Stimulated activated CD4-positive, alpha-beta T cell treated with anti-CD3 and anti-CD28 coated beads, Interleukin-1b, Interleukin-23, amount 100 ng/mL, for 1 hour (primary cell): ENCODE results near the gene CORIN.

ENCODE experiments used
- DNase-seq, 2 donors: peaks; one replicate each; pipeline ENCODE4 v3.0.0-alpha.2; 2020; ENCODE audit warnings: low read depth in 2 of 2

CORIN gene

DNA sequence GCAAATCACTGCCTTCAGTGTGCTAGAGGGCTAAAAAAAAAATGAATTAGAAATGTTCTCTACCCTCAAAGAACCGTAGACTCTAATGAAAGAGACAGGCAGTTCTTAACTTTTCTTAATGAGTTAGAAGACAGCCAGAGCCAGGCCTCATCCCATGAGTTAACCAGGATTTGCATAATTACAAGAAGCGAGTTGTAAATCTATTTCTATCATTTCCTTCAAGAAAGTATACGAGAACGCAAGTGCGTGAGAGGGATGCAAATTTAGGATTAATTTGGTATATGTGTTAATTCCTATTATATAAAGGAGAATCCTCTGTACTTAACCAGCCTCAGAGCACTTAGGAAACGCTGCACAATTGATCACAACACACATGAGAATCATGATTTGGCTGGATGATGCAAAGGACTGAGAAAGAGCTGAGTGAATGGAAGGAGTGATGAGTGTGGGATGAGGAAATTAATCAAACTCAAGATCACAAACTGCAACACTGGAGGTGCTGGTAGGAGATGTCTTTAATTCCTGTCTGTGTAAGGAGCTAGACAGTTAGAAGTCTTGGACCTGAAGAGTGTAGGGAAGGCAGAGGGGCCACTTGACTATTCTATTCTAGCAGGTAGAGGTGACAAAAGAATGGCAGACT lies 195.6 kb downstream of the CORIN start:
- no peak for DNase-seq

DNA sequence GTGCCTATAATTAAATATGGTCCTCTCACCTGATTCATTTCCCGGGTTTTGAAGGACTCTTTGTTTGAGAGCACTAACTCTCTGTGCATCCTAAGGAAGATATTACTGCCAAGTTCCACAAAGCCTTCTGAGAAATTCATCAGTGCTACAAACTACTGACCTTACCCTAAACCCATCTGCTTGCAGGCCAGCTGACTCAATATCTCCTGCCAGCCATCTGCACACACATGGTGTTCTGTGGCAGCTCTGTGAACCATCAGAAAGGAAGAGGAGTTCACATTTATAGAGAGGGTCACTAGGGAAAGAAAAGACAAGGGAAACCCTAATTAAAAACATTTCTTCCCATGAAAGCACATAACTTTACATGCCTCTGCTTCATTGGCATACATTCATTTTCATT lies 196.1 kb downstream of the CORIN start:
- DNase-seq: no peak

DNA sequence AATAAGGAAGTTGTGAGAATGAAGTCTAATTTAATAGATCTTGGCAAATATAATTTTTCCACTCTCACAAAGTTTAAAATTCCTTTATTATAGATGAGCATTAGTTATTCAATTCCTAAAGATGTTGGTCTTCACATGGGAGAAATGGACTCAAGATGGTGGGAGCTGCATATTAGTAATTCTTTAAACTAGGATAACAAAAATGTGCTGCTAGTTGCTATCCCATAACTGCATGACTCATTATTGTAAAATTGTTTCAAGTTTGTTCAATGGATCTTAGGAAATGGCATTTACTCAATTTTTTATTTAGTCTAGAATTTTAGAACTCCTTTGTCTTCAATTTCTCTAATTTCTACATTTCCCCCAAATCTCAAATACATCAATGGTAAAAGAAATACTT lies 197.0 kb downstream of the CORIN start:
- DNase-seq: no peak

DNA sequence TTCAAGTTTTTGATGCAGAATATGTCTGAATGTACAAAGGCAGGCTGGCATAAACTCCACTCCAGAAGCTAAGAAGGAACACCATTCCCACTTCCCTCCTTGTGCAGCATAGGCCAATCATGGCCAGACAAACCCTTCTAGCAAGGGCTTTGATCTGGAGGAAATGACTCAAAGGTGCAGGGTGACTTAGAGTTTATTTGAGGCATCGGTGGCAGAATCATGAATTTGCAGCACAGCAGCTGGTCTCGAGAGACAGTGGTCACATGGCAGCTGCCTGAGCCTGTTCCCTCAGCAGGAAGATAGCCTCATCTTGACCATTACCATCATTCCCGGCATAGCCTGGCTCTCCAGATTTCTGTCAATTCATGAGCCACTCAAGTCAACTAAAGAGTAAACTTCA lies 198.3 kb downstream of the CORIN start:
- no peak for DNase-seq

DNA sequence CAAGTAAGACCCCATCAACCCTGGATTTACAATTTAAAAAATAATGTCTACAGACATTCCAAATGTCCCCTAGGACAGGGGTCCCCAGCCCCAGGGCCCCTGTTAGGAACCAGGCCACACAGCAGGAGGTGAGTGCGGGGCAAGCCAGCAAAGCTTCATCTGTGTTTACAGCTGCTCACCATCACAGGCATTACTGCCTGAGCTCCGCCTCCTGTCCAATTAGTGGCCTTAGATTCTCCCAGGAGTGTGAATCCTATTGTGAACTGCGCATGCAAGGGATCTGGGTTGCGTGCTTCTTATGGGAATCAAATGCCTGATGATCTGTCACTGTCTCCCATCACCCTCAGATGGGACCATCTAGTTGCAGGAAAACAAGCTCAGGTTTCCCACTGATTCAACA lies 206.7 kb downstream of the CORIN start:
- DNase-seq: no peak

DNA sequence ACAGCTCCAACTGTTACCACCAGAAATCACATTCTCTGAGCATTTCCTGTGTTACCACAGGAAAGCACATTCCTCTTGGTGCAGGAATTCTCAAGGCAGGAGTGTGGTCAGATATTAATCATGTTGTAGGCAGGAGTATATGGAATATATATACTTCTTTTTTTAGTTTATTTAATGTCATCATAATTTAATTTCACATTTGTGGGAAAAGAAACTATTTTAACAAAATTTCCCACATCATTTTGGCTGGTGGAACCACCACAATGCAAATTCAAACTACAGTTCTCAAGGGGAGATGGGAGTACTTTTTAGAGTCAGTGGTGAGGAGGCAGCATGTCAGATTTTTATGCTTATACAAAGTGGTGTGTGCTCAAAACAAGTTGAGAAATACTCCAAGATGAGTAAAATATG lies 213.8 kb downstream of the CORIN start:
- no peak for DNase-seq

DNA sequence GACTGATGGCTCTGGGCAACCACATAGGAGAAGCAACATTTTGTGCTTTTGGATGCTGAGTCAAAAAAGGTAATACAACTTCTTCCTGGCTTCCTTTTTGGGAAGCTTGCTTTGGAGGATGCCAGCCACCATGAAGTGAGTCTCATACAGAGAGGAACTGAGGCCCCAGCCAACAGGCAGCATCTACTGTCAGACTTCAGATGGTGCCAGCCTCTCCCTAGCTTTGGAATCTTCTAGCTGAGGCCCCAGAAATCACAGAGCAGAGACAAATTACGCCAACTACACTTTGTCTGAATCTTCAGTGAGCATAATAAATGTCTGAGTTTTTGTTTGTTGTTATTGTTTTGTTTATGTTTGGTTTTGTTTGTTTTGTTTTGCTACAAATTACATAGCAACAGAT lies 216.7 kb downstream of the CORIN start:
- DNase-seq: no peak

DNA sequence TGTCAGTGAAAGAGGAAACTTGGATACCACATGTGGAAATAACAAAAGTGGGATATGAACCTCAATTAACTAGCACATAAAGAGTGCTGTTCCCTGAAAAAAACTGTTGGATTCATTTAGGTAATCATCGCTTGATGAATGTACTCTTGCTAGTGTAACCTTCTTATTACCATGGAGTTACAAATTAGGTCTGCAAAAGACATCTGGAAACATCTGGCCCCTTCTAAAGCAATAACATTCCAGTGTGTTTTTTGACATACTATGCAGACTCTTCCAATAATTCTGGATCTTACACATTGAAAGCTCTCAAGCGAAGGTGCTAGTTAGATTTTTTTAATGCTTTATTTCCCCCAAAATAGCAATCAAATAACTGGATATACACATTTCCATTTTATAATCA lies 218.2 kb downstream of the CORIN start:
- no peak for DNase-seq

DNA sequence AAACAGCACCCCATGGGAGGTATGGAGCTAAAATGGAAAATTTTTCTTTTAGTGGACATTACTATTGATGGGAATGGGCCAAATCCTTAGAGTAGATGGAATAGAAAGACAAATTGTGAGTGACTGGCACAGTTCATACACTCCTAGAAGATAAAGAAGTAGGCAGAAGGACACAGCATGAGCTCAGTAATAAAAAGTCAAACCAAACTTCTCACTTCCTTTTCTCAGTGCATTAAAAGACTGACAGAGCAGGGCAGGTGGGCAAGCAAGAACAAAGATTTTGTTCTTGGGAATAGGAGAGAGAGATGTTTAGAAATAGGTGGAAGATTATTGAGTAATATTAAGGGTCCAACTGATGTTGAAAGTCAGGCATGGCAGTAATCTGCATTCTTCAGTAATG lies 220.3 kb downstream of the CORIN start:
- DNase-seq: no peak

DNA sequence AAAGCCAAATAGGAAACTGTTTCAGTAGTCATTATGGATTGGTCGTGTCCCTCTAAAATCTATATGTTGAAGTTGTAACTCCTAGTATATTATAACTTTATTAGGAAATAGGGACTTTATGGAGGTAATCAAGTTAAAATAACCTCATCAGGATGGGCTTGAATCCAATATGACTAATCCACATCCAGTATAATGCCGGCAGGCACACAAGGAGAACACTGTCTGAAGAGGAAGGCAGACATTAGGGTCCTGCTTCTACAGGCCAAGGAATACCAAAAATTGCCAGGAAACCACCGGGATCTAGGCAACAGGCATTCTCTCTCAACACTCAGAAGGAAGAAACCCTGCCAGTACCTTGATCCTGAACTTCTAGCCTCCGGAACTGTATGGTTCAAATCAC lies 222.5 kb downstream of the CORIN start:
- DNase-seq: no peak

DNA sequence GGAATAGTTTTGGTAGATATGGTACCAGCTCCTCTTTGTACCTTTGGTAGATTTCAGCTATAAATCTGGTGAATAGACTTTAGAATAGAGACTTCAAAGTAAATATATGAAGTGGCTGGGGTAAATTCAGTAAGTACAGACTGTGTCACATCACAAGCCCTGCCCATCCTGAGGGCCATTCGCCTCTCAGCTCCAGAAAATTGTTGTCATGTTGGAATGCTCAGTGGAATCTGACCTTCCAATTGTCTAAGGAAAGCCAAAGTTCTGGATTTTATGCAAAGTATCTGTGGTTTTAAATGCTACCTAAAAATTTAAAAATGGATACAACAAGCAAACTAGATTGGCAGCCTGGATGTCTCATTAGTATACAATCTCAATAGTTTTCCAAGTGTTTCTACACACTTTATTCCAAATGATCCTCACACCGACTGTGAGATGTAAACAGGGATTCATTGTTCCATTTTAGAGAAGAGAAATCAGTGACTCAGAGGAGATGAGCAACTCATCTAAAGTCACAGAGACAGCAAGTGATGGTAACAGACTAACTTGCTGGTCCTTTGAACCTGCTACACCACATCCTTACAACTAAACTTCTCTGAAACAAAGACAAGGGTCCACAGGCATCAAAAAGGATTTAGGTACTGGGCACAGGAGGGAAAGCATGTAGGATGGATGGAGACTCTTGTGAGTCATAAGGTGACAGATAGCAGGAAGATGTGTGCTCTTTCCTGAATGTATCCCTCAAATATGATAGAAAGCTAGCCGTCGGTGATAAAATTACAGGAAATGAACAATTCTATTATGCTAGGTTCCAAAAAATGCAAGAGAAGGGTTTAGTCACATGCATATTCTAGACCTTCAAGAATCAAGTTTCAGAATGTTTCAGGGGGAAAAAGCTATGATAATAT lies 225.5 kb downstream of the CORIN start:
- DNase-seq: no peak

DNA sequence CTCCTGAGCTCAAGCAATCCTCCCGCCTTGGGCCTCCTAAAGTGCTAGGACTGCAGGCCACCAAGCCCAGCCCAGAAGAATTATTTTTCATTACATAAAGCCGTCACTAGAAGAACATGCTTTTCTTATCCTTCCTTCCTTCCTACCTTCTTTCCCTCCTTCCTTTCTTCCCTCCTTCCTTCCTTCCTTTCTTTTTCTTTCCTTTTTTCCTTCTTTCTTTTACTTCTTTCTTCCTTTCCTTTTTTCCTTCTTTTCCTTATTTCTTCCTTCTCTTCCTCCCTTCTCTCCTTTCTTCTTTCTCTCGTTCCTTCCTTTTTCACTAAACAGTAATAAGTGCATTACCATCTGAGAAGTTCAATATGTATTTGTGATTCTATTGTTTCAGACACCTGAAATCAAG lies 231.4 kb downstream of the CORIN start:
- no peak for DNase-seq

DNA sequence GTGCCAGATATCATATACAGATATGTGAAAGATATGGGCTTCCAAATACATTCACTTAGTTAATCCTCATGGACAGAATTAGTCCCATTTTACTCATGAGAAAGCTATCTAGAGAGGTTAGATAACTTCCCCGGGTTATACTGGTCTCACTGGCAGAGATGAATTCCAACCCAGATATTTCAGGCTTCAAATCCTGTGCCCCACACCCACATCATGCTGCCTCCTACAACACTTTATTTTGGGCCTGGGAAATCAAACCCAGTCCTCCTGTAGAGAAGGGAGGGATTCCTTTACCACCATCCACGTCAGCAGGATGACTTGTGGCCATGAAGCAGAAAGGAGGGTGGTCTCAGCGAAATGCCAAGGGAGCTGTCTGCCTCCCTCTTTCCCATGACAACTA lies 239.0 kb downstream of the CORIN start:
- no peak for DNase-seq

DNA sequence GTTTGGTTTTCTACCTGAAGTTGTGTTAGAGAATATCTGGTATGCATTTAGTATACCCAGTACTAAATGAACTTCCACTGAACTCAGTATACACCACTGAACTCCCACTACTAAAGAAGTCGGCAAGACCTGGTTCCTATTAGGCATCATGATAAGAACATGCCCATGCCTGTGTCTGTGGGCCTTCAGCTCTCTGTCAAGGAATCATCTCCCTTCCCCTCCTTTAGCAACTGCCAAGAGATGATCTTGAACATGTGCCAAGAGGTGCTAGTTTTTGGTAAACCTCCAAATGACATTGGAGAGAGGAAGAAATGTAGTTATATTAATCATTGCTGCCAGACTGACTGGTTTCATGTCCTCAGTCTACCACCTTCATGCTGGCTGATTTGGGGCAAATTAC lies 239.5 kb downstream of the CORIN start:
- no peak for DNase-seq

DNA sequence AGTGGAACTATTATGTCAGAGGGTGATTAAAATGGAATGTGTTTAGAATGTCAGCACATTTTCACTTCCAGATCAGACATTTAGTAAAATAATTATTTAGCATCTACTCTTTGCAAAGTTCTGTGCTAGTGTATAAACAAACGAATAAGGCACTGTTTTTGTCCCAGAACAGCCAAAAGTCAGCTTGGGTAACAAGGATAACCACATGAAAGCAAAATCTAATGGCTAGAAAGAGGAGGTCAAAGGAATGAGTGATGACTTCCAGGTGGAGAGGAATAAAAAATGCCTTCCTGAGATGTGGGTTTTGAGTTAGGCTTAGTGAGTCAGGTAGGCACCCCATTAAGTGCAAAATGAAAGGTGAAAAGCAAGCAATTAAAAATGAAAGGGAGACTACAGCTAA lies 240.2 kb downstream of the CORIN start:
- DNase-seq: no peak

DNA sequence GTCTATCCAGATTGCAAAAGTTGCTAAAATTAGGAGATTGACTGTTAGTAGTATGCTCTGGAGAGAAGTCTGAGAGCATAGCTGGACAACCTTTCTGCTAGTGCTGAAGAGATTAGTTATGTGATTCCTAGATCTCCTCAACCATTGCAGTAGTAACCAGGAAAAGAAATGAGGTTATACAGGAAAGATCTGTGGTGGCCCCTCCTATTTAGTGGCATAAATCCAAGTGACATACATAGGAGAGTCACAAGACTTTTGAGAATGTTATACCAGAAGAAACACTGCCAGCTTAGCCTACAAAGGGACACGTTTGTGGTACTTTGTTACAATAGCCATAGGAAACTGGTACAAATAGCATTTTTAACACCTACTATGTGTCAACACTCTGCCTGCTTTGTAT lies 247.5 kb downstream of the CORIN start:
- no peak for DNase-seq

DNA sequence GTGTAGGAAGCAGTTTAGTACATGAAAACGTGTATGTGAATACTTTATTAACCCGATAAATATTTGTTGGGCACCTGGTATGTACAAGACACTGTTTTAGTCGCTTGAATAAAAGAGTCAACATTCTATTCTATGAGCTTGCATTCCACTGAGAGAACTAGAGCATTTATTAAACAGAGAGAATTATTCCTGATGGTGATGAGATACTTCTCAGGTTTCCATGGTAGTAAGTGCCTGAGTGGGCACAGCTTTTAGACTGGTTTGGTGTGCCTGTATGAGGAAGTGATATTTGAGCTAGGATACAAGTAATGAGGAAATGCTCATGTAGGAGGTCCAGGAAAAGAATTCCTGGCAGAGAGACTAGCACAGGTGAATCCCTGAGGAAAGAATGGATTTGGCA lies 258.6 kb downstream of the CORIN start:
- no peak for DNase-seq

DNA sequence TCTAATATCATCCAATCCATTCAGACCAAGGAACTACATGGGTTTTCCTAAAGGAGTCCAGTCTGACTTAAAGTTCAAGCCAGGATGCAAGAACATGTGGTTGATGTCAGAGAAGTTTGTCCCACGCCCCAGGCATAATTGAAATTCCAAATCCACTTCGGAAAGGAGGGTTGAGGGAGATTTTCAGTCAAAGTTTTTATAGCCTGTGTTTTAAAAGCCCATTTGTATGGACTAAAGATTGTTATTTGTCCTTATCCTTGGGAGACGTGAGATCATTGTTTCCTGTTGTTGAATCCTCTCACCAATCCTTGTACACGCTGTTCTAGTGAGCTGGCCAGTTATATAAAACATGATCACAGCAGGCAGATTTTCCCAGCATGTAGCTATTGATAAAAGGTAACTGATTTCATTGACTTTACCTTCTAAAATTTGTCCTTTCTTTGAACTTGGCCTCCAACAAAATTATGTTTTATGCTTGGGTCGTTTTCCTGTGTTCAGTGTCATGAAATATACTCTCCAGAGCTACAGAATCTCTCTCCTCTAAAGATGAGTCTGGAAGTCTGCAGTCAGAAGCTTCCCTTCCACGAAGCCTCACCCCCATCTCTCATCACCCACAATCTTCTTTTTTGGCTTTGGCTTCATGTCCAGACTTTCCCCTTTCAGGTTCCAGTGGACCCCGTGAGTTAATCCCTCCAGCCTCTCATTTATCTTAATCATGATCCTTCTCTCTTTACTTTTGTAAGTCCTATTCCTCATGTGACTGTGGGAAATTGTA lies 259.9 kb downstream of the CORIN start:
- DNase-seq: no peak

DNA sequence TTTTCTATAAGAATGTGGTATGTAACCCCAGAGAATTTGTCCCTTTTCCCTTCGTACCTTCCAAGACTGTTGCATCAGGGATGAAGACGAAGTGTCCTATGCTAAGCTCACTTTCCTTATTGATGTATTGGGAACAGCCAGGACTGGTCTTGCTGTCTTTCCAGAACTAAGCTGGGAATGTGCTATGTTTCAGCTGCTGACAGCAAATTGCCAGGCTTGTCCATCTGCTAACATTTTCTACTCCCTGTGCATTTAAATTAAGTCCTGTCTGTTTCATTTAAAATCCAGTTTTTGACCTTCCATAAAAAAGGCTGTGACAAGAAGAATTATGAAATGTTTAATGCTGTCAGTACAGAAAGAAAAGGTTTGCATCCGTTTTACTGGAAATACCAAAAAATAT lies 264.9 kb downstream of the CORIN start:
- DNase-seq: no peak

DNA sequence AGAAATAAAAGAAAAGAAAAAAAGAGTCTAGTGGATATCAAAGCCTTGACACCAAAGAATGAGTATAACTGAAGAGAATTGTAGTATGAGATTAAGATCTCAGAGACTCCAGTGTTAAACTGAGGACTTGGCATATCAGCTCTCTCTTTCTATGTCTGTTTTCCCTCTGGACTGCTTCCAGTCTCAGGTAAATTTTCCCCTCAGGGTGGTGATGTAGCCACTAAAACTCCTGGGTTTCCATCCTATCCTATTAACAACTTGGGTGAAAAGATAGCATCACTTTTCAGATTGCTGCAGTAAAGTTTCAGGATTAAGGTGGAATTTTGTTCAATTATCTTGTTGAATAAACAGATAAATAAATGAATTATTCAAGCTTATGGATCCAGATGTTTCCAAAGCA lies 267.1 kb downstream of the CORIN start:
- DNase-seq: no peak

DNA sequence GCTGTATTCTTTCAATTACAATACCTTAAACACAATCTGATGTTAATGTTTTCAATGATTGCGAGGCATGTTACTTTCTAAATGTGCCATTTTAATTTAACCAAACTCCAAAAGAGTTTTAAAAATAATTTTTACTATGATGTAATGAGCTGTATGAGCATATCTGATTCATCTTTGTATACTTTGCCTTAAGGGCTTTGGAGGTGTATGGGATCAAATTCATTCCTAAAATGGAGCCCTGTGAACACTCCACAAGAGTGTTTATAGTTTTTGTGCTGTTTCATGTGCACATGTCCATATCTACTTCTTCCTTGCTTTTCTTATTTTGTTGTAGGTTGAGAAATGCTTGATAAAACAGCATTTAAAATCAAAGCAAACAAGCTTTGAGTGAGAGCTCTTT lies 270.4 kb downstream of the CORIN start:
- no peak for DNase-seq

DNA sequence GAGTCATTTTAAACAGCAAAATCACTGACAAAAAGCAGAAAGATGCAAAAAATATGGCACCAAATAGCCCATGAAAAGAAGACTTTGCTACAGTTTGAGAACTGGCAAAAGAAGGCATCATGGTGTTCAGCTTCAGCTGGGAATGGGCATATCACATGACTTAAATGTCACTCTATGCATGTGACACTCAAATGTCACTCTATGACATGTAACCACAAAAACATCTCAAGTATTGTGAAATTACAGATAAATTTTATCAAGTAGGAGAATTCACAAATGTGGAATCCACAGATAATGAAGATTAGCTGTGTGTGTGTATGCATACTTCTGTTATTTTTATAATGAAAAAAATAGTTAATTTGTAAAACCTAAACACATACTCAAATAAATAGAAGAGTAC lies 270.9 kb downstream of the CORIN start:
- DNase-seq: no peak

DNA sequence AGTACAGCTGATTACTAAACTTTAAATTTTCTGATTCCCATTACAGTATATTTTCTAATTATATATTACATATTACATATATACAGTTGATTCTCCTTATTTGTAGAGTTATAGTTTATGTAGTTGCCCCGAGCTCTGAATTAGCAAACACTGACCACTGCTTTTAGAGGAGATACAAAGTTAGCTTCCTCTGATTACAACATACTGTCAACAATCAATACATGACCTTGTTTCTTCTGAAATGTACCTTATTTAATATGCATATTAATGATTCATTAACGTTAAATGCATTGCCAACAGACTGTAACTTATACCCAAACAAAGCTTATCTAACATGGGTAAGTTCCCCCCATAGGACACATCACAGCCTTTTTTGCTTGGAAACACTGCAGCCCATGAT lies 271.3 kb downstream of the CORIN start:
- DNase-seq: no peak
